ENCODE results near the gene CDH13.
A peak's percentile ranks its signal among the peaks of the same experiment; 100 is the strongest.

The CDH13 gene

DNA sequence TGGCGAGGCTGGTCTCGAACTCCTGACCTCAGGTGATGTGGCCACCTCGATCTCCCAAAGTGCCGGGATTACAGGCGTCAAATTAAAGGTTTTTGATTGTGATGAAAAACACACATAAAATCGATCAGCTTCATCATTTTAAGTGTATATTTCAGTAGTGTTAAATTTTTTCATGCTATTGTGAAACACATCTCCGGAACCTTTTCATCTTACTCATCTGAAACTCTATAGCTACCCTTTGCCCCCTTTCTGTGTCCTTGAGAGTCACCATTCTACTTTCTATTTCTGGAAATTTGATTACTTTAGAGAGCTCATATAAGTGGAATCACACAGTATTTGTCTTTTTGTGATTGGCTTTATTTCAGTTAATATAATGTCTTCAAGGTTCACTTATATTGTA, 702.7 kb downstream of the CDH13 start:
- no peak for DNase-seq

- no peak for DNase-seq
Observed at GRCh38 chr16:83330251-83330650, 703.5 kb downstream of the CDH13 start.

GRCh38 chr16:83335076-83335475, 708.3 kb downstream of the CDH13 start:
- DNase-seq: no peak

DNA sequence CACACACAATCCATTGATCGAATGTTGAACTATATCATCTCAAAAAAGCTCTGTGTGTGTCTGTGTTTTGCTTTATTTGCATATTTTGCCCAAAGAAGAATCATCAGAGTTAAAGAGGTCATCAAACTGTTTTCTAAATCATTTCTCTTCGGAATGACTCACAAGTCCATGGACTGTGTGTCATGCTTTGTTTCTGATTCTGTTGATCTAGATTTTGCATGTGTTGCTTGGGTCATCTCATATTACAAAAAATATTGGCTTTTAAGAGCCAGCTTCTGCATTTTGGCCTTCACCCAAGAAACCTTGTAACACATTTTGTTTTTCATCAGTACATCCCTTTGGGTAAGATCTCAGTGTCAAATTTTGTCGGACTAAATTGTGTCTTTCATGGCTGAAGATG, 709.8 kb downstream of the CDH13 start:
- DNase-seq: no peak

- no peak for DNase-seq
Observed at GRCh38 chr16:83338138-83338537, 711.4 kb downstream of the CDH13 start.

DNA sequence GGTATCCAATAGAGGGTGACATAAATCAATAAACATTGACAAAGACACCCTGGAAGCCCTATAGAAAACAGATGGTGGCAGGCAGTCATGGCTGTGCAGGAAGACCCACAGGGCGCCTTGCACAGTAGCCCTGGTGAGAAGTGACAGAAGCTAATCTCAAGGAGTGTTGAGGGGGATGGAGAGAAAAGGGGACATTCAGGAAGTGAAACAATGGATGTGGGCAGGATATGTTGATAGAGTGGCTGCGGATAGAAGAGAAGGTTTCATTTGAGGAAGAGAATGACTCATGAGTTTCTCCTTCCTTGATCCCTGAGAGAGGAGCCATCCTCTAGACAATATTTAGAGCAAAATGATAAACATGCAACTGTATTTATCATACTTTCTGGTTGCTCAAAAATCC, 712.2 kb downstream of the CDH13 start:
- DNase-seq: no peak

DNA sequence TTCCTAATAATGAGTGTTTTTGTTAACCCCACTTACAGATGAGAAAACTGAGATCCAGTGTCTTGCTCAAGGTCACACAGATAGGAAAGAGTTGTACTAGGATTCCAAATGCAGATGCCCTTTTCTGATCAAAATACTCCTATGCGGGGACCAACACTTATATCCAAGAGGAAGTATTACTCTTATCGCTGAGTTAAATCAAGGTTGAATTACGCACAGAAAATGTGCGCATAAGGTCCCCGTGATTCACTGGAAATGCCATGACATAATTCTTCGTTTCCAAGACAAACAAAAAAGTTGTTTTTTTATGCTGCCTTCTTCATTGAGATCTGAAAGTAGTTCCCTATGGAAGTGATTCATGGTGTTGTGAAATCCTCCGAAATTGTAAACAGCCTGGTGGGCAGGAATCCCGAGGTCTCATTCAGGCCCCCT, 717.2 kb downstream of the CDH13 start:
- DNase-seq: no peak

- DNase-seq: no peak
Observed at GRCh38 chr16:83345846-83346640, 719.3 kb downstream of the CDH13 start.

DNA sequence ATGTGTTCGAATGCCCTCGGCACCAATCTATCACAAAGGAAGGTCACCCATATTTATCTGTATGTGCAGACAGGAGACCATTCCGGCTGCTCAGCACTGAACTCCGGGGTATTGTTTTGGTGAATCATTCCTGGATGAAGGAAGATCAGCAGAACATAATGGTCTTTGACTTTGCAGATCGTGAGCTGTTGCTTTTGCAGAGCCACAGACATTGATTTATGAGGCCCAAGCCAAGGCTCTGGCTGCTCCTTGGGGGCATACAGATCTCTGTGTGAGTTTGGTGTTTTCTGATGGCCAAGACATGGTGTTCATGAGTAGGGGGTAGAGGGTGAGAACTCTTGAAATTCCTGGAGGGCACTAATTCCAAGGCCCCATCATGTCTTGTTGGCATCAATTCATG, 722.2 kb downstream of the CDH13 start:
- no peak for DNase-seq

DNA sequence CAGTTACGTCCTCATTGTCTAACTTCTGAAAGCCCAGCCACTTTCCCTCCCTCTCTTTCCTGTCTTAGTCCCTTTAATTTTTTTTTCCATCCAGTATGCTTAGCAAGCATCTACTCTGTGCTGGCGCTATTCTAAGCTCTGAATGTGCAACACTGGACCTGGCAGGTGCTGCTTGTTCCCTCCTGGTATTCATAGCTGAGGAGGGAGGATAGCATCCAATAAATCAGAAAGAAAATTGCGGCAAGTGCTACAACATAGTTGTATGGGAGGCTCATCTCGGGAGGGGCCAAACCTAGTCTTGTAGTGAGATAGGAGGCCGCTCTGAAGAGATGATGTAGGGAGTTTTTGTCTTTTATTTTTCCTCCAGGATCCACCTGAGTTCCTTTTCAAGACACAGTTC, 723.7 kb downstream of the CDH13 start:
- no peak for DNase-seq

DNA sequence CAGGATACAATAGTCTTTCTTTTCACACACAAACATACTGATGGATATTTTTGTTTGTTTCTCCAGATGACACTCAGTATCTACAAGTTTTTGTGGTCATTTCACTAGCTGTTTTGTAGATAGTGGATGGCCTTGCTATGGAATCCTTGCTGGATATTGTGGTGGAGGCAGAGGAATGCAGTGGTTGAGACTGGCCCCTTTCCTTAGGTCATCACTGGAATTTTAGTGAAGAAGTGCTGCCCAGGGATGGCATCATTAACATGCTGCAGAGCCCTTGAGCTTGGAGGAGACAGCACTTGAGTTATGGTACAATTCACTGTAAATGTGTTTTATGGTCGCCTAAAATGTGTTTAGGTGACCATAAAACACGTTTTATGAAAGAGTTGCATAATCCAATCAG, 725.1 kb downstream of the CDH13 start:
- no peak for DNase-seq

DNA sequence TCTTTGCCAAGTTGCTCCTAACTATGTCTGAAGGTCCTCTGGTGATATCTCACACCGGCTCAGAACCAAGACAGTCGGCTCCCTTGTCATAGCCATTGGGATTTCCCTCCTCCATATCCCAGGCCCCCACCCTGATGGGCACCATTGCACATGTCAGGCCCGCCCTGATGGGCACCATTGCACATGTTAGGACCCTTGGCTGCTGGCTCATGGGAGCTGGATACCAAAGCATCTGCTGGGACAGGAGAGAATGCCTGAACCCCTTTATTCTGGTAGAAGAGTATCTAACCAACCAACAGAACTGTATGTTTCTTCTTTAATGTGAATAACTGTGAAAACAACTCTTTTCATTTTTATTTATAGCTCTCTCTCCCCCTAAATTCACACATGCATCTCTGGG, 726.5 kb downstream of the CDH13 start:
- DNase-seq: no peak

GRCh38 chr16:83354015-83354414, 727.2 kb downstream of the CDH13 start:
- DNase-seq: no peak

DNA sequence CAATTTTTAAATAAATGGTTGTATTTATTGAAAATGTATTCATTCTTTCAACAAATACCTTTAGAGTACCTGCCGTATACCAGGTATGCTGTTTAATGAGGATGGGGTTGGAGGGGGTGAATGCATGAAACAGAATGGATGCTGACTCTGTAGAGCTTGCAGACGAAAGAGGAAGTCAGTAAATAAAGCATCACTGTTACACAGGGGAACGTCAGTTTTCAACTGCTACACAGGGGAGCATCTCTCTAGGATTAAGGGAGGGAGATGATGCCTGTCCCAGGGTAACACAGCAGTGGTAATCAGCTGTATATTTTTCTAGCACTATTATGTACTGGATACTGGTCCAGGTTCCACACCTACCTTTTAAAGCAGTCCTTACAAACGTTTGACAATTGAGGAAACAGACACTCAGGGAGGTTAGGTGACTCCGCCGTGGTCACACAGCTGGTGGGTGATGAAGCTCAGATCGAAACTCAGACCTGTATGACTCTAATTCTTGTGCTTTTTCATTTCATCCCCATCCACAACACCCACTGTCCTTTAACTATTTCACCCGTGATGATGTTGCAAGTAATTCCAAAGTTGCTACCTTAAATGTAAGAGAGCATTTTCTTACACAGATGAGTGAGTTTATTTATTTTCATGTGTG, 728.9 kb downstream of the CDH13 start:
- DNase-seq: no peak

GRCh38 chr16:83356266-83356665, 729.5 kb downstream of the CDH13 start:
- peak; percentile 46 for DNase-seq

DNA sequence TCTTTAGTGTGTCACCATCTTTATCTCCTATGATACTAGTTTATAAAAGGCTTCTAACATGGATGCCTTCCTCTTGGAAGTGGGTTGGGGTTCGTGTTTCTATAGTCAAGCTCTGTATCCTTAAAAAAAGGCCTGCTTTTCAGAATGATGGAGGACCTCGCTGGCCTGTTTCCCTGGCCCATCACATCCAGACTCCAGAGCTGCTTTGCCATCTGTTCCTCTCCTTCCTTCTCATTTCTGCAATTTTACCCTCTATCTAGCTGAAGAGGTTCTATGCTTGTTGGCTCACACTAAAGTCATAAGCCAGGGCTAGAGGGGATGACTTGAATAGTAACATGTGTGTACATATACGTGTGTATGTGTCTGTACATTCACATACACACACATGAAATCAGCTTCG, 730.2 kb downstream of the CDH13 start:
- DNase-seq: no peak

- DNase-seq: no peak
Observed at GRCh38 chr16:83363521-83363920, 736.8 kb downstream of the CDH13 start.

DNA sequence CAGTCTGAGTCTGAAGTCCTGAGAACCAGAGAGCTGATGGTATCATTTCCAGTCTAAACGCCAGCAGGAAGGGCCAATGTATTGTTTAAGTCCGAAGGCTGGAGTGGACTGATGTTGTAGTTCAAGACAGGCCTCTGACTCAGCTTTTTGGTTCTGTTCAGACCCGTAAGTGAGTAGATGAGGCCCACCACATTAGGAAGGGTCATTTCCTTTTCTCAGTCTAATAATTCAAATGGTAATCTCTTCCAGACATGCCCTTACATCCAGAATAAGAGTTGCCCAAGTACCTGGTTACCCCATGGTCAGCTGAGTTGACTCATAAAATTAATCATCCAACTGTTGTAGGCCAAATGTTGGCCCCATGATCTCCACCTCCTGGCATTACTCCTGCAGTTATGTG, 738.4 kb downstream of the CDH13 start:
- no peak for DNase-seq

DNA sequence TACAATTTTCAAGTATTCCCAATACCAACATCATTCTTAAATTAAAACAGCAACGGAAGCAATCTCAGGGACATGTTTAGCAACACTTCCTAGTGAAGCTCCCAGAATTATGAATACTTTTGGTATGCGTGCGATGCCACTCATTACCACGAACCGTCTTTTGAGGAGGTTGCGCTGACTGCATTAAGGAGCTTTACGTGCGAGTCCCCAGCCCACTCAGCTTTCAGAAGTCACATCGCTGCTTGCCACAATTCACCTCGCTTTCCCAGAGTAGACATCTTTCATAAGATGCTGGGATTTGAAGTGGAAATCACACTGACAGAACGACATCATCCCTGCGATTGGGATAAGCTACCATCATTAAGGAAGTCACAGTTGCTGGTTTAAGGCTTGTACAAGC, 739.5 kb downstream of the CDH13 start:
- DNase-seq: no peak

- DNase-seq: no peak
Observed at GRCh38 chr16:83374979-83375378, 748.2 kb downstream of the CDH13 start.

DNA sequence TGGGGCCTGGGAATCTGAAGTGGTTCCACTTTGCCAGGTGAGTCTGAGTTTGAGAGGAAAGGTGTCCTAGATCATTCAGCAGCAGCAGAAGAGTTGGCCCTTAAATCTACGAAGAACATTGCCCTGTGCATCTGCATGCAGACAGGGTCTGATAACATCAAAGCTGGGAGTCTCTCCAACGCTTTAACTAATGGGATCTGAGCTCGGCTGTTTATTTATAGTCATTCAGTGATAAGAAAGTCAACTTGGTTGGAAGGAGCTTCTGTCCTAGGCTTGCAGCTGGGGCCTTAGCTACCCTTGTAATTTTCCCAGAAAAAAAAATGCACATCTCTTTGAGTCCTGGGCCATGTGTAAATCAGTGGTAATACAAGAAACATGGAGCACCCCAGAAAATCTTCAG, 763.0 kb downstream of the CDH13 start:
- no peak for DNase-seq

DNA sequence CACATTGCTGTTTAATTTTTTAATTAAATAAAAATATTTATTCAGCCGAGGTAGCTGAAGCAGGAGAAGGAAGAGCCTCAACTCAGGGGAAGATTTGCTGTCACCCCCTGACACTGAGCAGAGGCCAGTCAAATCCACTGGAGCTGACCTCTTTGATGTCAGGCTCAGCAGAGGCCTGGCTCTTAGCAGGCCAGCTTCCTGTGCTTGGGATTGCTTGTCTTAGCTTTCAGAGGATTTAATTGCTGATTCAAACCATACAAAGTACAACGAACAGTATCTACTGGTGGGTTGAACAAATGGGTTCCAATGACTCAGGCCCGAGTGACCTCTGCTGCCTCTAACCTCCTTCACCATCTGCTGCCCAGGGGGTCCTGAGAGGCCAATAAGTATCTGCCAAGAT, 764.0 kb downstream of the CDH13 start:
- DNase-seq: no peak

GRCh38 chr16:83392743-83393142, 766.0 kb downstream of the CDH13 start:
- no peak for DNase-seq

DNA sequence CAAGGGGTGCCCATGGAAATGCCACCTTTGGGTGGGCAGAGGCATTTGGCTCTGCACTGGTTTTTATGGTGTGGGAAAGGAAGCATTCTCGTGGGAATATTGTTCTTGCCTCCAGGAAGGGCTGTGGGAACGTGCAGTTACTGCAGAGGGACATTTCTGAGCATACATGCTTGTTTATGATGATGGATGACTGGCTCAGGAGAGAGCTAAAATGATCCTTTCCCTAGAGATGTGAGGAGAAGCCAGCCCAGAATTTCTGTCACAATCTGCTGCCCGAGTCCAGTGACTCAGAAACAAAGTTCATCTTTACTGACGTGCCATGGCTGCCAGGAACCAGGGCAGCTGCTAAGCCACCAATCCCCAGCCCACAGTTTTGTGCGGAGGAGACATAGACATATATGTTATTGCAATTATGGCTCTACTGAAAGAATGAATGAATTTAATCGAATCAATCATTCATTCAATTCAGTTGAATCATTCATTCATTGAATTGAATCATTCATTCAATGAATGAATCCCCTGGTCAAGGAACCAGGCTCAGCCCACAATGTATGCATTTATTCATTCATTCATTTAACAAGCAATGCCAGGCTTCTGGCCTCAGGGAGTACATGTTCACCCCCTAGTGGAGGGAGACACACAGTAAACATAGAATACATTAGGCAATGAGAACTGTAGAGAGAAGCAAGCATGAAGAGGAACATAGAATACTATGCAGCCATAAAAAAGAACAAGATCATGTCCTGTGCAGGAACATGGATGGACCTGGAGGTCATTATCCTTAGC, 766.6 kb downstream of the CDH13 start:
- DNase-seq: no peak
